HG02588 (cell line): ENCODE data around the gene CLCN5.
"Not testable (repeated sequence)": the region's sequence is repeated elsewhere in the genome, so short reads cannot be mapped to it uniquely, and the experiment has no call there.

Source experiments
- ATAC-seq: cut with Tn5 transposase; IDR thresholded peaks from one replicate; pipeline ENCODE4 v1.9.1; 2021; ENCODE audit warnings: mild to moderate bottlenecking, moderate library complexity; ENCODE audit not compliant: unreplicated experiment

The CLCN5 gene

DNA sequence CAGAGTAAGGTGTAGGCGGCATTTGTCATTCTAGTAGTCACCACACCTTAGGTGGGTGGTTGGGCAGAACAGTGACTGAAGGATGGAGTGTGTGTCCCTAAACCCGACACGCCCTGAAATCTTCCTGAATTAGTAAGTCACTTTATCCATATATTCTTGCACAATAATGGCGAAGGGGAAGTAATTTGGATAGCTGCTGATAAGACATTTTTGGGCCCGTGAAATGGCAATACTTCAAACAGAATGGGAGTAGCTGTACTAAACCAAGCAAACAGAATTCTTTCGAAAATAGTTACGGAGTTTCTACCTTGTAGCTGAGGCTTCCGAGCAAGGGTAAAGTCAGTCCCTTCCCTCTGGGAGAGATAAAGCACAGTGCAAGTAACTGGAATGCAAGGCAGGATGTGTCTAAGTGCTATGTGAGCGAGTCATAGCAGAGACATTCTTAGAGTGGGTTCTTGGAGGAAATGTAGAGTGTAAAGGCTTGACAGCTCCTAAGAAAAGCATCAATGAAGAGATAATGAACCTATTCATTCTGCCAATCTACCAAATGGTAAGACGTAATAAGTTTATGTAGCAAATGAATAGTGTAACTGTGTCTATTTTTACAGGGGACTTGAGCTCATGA lies 72.8 kb downstream of the CLCN5 start:
- ATAC-seq, result no peak

- ATAC-seq, result no peak
Measured at GRCh38 chrX:49995795-49996455, 73.5 kb downstream of the CLCN5 start.

GRCh38 chrX:49996474-49996873 lies 74.1 kb downstream of the CLCN5 start:
- ATAC-seq, result no peak

GRCh38 chrX:49999087-49999486 lies 76.7 kb downstream of the CLCN5 start:
- no peak for ATAC-seq

- ATAC-seq, result no peak
Measured at GRCh38 chrX:50000937-50001542, 78.6 kb downstream of the CLCN5 start.

DNA sequence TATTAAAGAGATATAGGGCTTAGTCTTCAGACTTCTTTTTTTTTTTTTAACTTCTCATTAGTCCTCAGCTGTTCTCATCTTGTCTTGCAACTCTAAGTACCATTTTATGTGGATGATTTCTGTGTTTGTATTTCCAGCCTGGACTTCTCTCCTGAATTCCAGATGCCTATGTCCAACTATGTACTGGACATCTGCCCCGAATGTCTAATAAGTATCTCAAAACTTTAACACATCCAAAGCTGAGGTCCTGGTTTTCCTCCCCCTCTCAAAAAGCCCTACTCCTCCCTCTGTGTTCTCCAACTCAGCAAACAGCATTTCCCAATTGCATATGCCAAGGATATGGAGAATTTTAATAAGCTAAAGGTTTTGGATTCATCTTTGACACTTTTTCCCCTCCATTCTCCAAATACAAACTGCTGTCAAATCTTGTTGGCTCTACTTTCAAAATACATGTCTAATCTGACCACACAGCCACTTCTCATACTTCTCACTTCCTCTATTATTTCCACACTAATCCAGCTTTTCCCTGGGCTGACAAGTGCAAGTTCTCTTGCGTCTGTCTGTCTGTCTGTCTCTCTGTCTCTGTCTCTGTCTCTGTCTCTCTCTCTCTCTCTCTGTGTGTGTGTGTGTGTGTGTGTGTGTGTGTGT lies 79.8 kb downstream of the CLCN5 start:
- no peak for ATAC-seq

GRCh38 chrX:50003467-50003866 lies 81.1 kb downstream of the CLCN5 start:
- no peak for ATAC-seq

DNA sequence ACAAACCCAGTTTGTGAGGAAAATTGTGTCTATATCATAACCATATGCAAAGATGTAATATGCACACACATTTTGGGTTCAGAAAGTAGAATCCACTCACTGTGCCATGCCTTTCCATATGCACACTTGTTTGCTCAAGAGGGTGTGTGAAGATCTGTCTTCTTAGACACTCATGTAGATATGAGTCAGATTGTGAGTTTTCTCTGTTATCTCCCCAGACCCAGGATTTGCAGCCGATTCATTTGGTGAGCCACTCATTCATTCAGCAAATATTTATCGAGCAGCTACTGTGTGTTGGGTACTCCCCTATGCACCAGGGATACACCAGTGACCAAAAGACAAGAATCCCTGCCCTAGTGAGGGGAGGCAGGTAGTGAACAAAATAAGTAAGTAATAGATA lies 81.5 kb downstream of the CLCN5 start:
- no peak for ATAC-seq

- not testable (repeated sequence) for ATAC-seq
Measured at GRCh38 chrX:50025591-50025990, 103.2 kb downstream of the CLCN5 start.

- ATAC-seq, result no peak
Measured at GRCh38 chrX:50035126-50035525, 112.7 kb downstream of the CLCN5 start.

DNA sequence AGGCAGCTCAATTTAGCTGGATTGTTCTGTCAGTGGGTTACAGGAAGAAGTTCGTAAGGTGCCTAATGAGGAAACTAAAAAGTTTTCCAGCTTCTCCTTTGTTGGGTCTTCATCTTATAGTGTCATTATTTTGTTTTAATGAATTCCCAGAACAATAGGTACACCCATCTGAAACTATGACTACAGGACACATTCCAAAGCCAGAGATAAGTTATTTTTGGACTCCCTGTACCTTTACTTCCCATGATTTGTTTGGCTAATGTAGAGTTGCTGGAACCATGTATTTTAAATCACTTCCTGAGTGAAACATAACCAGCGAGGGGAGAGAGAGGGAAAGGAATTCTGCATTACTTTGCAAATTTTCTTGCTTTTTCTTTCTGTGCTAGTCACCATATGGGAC lies 114.0 kb downstream of the CLCN5 start:
- no peak for ATAC-seq

DNA sequence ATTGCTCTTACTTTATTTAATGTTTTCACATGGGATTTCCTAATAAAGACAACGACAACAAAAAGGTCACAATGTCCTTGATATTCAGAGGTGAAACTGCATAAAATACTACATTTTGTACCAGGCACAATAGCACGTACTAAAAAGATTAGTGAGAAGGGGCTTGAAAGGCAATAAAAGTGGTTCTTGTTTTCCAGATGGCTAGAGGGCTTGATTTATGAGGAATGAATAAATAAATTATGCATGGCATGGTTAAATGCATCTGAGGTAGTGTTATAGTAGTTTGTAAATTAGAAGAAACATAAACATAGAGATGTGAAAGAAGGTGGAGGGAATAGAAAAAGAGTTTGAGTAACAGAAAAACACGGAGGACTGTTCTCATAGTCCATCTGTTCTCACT lies 123.4 kb downstream of the CLCN5 start:
- no peak for ATAC-seq

GRCh38 chrX:50049228-50049627 lies 126.8 kb downstream of the CLCN5 start:
- no peak for ATAC-seq

- ATAC-seq, result no peak
Measured at GRCh38 chrX:50054147-50054546, 131.8 kb downstream of the CLCN5 start.

- no peak for ATAC-seq
Measured at GRCh38 chrX:50066318-50066937, 144.0 kb downstream of the CLCN5 start.

- no peak for ATAC-seq
Measured at GRCh38 chrX:50067435-50068284, 145.3 kb downstream of the CLCN5 start.

DNA sequence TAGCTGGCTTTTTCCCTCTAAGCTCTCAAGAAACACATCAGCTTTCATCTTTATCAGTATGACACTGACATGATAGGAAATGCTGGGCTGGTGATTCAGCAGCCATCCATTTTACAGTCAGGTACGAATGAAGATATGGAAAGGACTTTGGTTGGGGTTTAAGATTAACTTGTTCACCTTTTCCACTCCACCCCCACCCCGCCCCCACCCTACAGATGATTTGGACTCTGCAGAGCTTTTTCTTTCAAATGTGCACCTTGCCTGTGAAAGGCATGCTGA lies 145.8 kb downstream of the CLCN5 start:
- ATAC-seq, result no peak

- no peak for ATAC-seq
Measured at GRCh38 chrX:50068893-50069292, 146.5 kb downstream of the CLCN5 start.

GRCh38 chrX:50071494-50071893 lies 149.1 kb downstream of the CLCN5 start:
- ATAC-seq, result no peak

- no peak for ATAC-seq
Measured at GRCh38 chrX:50072110-50072509, 149.7 kb downstream of the CLCN5 start.

DNA sequence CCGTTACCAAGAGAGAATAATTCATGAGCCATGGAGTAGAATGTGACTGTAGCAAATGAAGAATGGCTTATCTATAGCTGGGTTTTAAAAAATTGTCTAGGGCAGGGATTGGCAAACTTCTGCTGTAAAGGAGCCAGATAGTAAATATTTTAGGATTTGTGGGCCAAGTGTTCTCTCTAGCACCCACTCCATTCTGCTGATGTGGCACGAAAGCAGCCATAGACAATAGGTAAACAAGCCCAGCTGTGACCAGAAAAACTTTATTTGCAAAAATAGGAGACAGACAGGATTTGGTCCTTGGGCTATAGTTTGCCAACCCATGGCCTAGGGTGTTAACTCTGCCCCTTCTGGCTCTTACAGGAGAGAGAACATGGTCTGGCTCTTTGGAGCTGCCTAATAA lies 151.2 kb downstream of the CLCN5 start:
- ATAC-seq, result no peak
